SU-DHL-6 (cell line): Measurements from ENCODE around the gene CITED4.

Source experiments
- H2AFZ ChIP-seq: fragments of 200-600 bp; sonication (generic); 2 replicates; pipeline ENCODE4 v1.6.1; 2014; ENCODE audit warnings: low read depth, mild to moderate bottlenecking, moderate library complexity, mixed read lengths, antibody characterized with exemption, low read length; ENCODE audit not compliant: severe bottlenecking
- H3F3A ChIP-seq: fragments of 200-600 bp; shearing (Covaris generic); 2 replicates; pipeline ENCODE4 v1.6.0; 2016; ENCODE audit warnings: antibody characterized with exemption, mild to moderate bottlenecking; ENCODE audit not compliant: insufficient read depth
- H3K27ac ChIP-seq: fragments of 200-600 bp; sonication (generic); 2 replicates; pipeline ENCODE4 v1.5.1; 2016; ENCODE audit warnings: low read depth, mild to moderate bottlenecking, low read length, moderate library complexity, mixed read lengths
- H3K27me3 ChIP-seq: fragments of 200-600 bp; sonication (generic), shearing (Covaris generic); 2 replicates; pipeline ENCODE4 v1.6.0; 2014; ENCODE audit warnings: mild to moderate bottlenecking, low read length
- H3K36me3 ChIP-seq: fragments of 200-600 bp; sonication (generic); 2 replicates; pipeline ENCODE4 v1.6.1; 2014; ENCODE audit warnings: mild to moderate bottlenecking, low read length, mixed read lengths
- H3K4me2 ChIP-seq: fragments of 300-600, 200-600 bp; shearing (Covaris generic), sonication (generic); 2 replicates; pipeline ENCODE4 v1.6.0; 2014; ENCODE audit warnings: low read length, low read depth, mild to moderate bottlenecking; ENCODE audit not compliant: poor library complexity, severe bottlenecking
- H3K4me3 ChIP-seq: fragments of 200-600 bp; sonication (generic); 2 replicates; pipeline ENCODE4 v1.5.1; 2014; ENCODE audit warnings: antibody characterized with exemption, low read length, mild to moderate bottlenecking, mixed read lengths; ENCODE audit not compliant: insufficient read depth, poor library complexity, severe bottlenecking
- H3K79me2 ChIP-seq: fragments of 200-600 bp; sonication (generic); 2 replicates; pipeline ENCODE4 v1.6.1; 2014; ENCODE audit warnings: mild to moderate bottlenecking, low read length, moderate library complexity; ENCODE audit not compliant: insufficient read depth
- H3K9ac ChIP-seq: fragments of 200-600 bp; sonication (generic); 2 replicates; pipeline ENCODE4 v1.7.0; 2014; ENCODE audit warnings: mild to moderate bottlenecking, low read length
- H3K9me2 ChIP-seq: fragments of 200-600 bp; sonication (generic); replicated peaks from 2 replicates; pipeline ENCODE4 v1.6.1; 2014; ENCODE audit warnings: low read length; ENCODE audit not compliant: insufficient read depth
- H3K9me3 ChIP-seq: fragments of 200-600 bp; sonication (generic); 2 replicates; pipeline ENCODE4 v1.6.1; 2014; ENCODE audit warnings: low read length, mixed read lengths; ENCODE audit not compliant: insufficient read depth
- H4K20me1 ChIP-seq: fragments of 200-600 bp; sonication (generic); 2 replicates; pipeline ENCODE4 v1.6.1; 2014; ENCODE audit warnings: low read depth, mild to moderate bottlenecking, antibody characterized with exemption, low read length, moderate library complexity, mixed read lengths
- CTCF ChIP-seq: fragments of 200-600 bp; sonication (generic); IDR thresholded peaks from one replicate; pipeline ENCODE4 v1.5.1; 2017; ENCODE audit warnings: antibody characterized with exemption, mild to moderate bottlenecking, low read length, moderate library complexity; ENCODE audit not compliant: insufficient read depth, poor library complexity, severe bottlenecking
- EZH2phosphoT487 ChIP-seq: fragments of 200-600 bp; sonication (generic), shearing (Covaris generic); conservative IDR thresholded peaks from 2 replicates; pipeline ENCODE4 v1.6.1; 2018; ENCODE audit warnings: mild to moderate bottlenecking, antibody characterized with exemption, low read length, moderate library complexity, mixed read lengths

CITED4 gene

DNA sequence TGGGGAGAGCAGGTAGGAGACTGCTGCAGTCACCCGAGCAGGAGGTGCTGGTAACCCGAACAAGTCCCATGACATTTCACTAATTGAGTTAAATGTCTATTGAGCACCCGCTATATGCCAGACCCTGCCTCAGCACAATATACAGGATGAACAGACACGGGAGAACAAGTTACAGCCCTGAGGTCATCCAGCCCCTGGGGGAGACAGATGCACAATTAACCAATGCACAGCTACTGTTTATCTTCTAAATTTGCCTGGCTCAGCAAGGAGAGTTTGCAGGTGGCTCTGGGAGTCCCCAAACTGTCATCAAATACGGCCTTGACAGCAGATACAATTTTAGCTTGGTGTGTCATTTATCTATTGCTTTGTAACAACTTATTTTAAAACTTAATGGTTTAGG lies 18.1 kb downstream of the CITED4 start:
- H3K27ac ChIP-seq: no peak overlapping the region
- H3K36me3 ChIP-seq: no peaks in the 10 kb centered on the region
- H3F3A ChIP-seq: no peaks in the 10 kb centered on the region
- H3K27me3 ChIP-seq: no peaks in the 10 kb centered on the region
- H3K4me3 ChIP-seq: no peak overlapping the region
- H3K79me2 ChIP-seq: no peaks in the 10 kb centered on the region
- no peaks in the 10 kb centered on the region for H4K20me1 ChIP-seq
- no peaks in the 10 kb centered on the region for H3K9me2 ChIP-seq
- no peak overlapping the region for H3K4me2 ChIP-seq
- no peak overlapping the region for H3K9ac ChIP-seq
- H2AFZ ChIP-seq: no peak overlapping the region
- TF ChIP-seq EZH2phosphoT487: no peak
- TF ChIP-seq CTCF: no peak
- H3K9me3 ChIP-seq: no peaks in the 10 kb centered on the region

- Histone ChIP-seq H3K79me2 (no peaks in the 10 kb centered on the region), H3K4me3 (no peak overlapping the region), H3K36me3 (no peaks in the 10 kb centered on the region), H4K20me1 (no peaks in the 10 kb centered on the region), H3K9me2 (no peaks in the 10 kb centered on the region), H3K4me2 (no peak overlapping the region), H3K27me3 (no peaks in the 10 kb centered on the region), H3F3A (no peaks in the 10 kb centered on the region), H3K9ac (no peak overlapping the region), H3K9me3 (no peaks in the 10 kb centered on the region), H2AFZ (no peak overlapping the region), H3K27ac (no peak overlapping the region)
- TF ChIP-seq CTCF (no peak), EZH2phosphoT487 (no peak)
These were observed 19.5 kb downstream of the CITED4 start for GRCh38 chr1:40842691-40843090.

- TF ChIP-seq EZH2phosphoT487 (no peak), CTCF (no peak)
- Histone ChIP-seq H3F3A (no peaks in the 10 kb centered on the region), H3K79me2 (no peaks in the 10 kb centered on the region), H3K9me3 (no peaks in the 10 kb centered on the region), H4K20me1 (no peaks in the 10 kb centered on the region), H2AFZ (no peak overlapping the region), H3K4me3 (no peak overlapping the region), H3K27ac (no peak overlapping the region), H3K9ac (no peak overlapping the region), H3K9me2 (no peaks in the 10 kb centered on the region), H3K36me3 (no peaks in the 10 kb centered on the region), H3K4me2 (no peak overlapping the region), H3K27me3 (no peaks in the 10 kb centered on the region)
These were observed 20.0 kb downstream of the CITED4 start for GRCh38 chr1:40842207-40842606.

DNA sequence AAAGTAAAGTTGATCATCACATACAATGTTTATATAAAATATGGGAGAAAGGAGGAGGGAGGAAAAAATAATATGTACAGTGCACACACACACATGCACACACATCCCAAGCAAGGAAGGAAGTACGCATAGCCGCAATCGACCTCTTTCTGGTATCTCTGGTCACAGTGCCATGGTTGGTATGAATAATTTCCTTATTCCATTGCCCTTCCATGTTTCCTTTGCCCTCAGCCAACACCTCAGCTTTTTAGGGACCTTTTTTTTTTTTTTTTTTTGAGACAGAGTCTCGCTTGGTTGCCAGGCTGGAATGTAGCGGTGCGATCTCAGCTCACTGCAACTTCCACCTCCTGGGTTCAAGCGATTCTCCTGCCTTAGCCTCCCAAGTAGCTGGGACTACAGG lies 20.6 kb downstream of the CITED4 start:
- Histone ChIP-seq H3K27ac (no peak overlapping the region), H4K20me1 (no peaks in the 10 kb centered on the region), H3F3A (no peaks in the 10 kb centered on the region), H3K79me2 (no peaks in the 10 kb centered on the region), H3K9me2 (no peaks in the 10 kb centered on the region), H3K4me2 (no peak overlapping the region), H3K9ac (no peak overlapping the region), H3K27me3 (no peaks in the 10 kb centered on the region), H3K4me3 (no peak overlapping the region), H3K9me3 (no peaks in the 10 kb centered on the region), H2AFZ (no peak overlapping the region), H3K36me3 (no peaks in the 10 kb centered on the region)
- TF ChIP-seq EZH2phosphoT487 (no peak), CTCF (no peak)
